Astrocyte of the hippocampus (primary cell): Measurements from ENCODE around the gene LGMN.
"Not testable (repeated sequence)": the region's sequence is repeated elsewhere in the genome, so short reads cannot be mapped to it uniquely, and the experiment has no call there.

Experiments
- DNase-seq: peaks from one replicate; pipeline ENCODE4 v3.0.0; 2011; ENCODE audit warnings: low read depth, low spot score

The LGMN gene

GRCh38 chr14:92760524-92760805 lies 12.0 kb upstream of the LGMN start:
- DNase-seq, result peak; percentile 40

GRCh38 chr14:92759679-92760523 lies 11.5 kb upstream of the LGMN start:
- DNase-seq, result no peak

GRCh38 chr14:92759300-92759678 lies 10.9 kb upstream of the LGMN start:
- DNase-seq, result peak; percentile 16

- DNase-seq, result no peak
Measured at GRCh38 chr14:92756446-92756845, 8.0 kb upstream of the LGMN start.

- DNase-seq, result no peak
Measured at GRCh38 chr14:92755495-92755894, 7.1 kb upstream of the LGMN start.

- no peak for DNase-seq
Measured at GRCh38 chr14:92754966-92755365, 6.5 kb upstream of the LGMN start.

GRCh38 chr14:92753250-92753649 lies 4.8 kb upstream of the LGMN start:
- no peak for DNase-seq

- no peak for DNase-seq
Measured at GRCh38 chr14:92751819-92752218, 3.4 kb upstream of the LGMN start.

GRCh38 chr14:92750994-92751400 lies 2.6 kb upstream of the LGMN start:
- DNase-seq, result no peak

GRCh38 chr14:92750222-92750728 lies 1.8 kb upstream of the LGMN start:
- DNase-seq, result not testable (repeated sequence)

- peak; percentile 55 for DNase-seq
Measured at GRCh38 chr14:92747701-92748258, 647 bp downstream of the LGMN start.

GRCh38 chr14:92744198-92744597 lies 4.2 kb downstream of the LGMN start:
- no peak for DNase-seq

GRCh38 chr14:92740440-92740839 lies 8.0 kb downstream of the LGMN start:
- no peak for DNase-seq

- no peak for DNase-seq
Measured at GRCh38 chr14:92737619-92738188, 10.7 kb downstream of the LGMN start.

- no peak for DNase-seq
Measured at GRCh38 chr14:92737206-92737605, 11.2 kb downstream of the LGMN start.

GRCh38 chr14:92735344-92735743 lies 13.1 kb downstream of the LGMN start:
- no peak for DNase-seq

- DNase-seq, result no peak
Measured at GRCh38 chr14:92734618-92735017, 13.8 kb downstream of the LGMN start.

- no peak for DNase-seq
Measured at GRCh38 chr14:92733007-92733406, 15.4 kb downstream of the LGMN start.

GRCh38 chr14:92731622-92732115 lies 16.8 kb downstream of the LGMN start:
- no peak for DNase-seq

- peak; percentile 82 for DNase-seq
Measured at GRCh38 chr14:92729634-92730358, 18.6 kb downstream of the LGMN start.

- DNase-seq, result no peak
Measured at GRCh38 chr14:92728759-92729364, 19.6 kb downstream of the LGMN start.

GRCh38 chr14:92726933-92727262 lies 21.5 kb downstream of the LGMN start:
- no peak for DNase-seq
